PFSK-1 (cell line): ENCODE data around the gene DAG1.

ENCODE experiments used
- POLR2AphosphoS5 ChIP-seq: IDR thresholded peaks from 2 replicates; pipeline ENCODE4 v1.6.1; 2012; ENCODE audit warnings: low read depth, mild to moderate bottlenecking, control low read depth, low read length, moderate library complexity
- TAF1 ChIP-seq: IDR thresholded peaks from 2 replicates; pipeline ENCODE4 v1.6.1; 2012; ENCODE audit warnings: low read length, control low read depth, borderline replicate concordance; ENCODE audit not compliant: insufficient read depth

GRCh38 chr3:49421890-49422378 is 48.1 kb upstream of the DAG1 start:
- TF ChIP-seq POLR2AphosphoS5 (no peak), TAF1 (no peak)
